Measurements from ENCODE around the gene CTSG. TPM values are rescaled to one million over a fixed set of nuclear protein-coding genes. Genes with fewer than 3 reads are reported as not detected.

The CTSG gene
- polyA plus RNA-seq, 2 of the 4 experiments (the other 2 are of a cell fraction): not detected

DNA sequence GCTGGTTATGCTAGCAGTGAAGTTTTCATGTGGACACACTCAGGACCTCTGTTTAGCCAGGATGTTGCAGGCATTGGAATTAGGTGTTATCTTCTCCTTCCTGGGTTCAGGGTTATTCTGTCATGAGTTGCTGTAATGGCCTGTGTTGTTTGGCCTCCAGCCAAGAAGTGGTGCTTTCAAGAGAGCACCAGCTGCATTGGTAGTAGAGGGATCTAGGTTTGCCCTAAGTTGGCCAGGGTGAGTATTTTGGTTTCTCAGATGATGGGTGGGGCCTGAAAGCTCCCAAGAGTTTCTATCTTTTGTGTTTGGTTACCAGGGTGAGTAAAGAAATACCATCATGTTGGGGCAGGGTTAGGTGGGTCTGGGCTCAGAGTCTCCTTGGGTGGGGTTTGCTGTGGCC is 36.1 kb upstream of the CTSG start:
- no peak for ATAC-seq
- CTCF ChIA-PET: no interaction called here
- Histone ChIP-seq H3K27ac (no peak overlapping the region), H3K4me3 (no peak overlapping the region), H3K4me2 (no peak overlapping the region), H3K4me1 (no peaks in the 10 kb centered on the region), H3K9me3 (no peaks in the 10 kb centered on the region)
- TF ChIP-seq FOXS1 (CRISPR knock-in tag; IDR thresholded peaks at IDR 0.05) (no peak), CHD4 (IDR thresholded peaks at IDR 0.05; ENCODE audit: borderline replicate concordance) (no peak), HOXB5 (CRISPR knock-in tag; IDR thresholded peaks at IDR 0.05) (no peak), FOSL2 (IDR thresholded peaks at IDR 0.05) (no peak), FOSL2 (CRISPR knock-in tag; IDR thresholded peaks at IDR 0.05) (no peak), RAD21 (conservative IDR thresholded peaks at IDR 0.05 in 1 of 2, IDR thresholded peaks at IDR 0.05 in 1 of 2) (no peak), RARB (CRISPR knock-in tag; IDR thresholded peaks at IDR 0.05) (no peak), ZFP36 (IDR thresholded peaks at IDR 0.05; ENCODE audit: borderline replicate concordance, partially characterized antibody) (no peak), HEYL (CRISPR knock-in tag; IDR thresholded peaks at IDR 0.05) (no peak), JUNB (IDR thresholded peaks at IDR 0.05) (no peak), MAZ (IDR thresholded peaks at IDR 0.05; ENCODE audit: borderline replicate concordance, low read depth, low read length) (no peak), GATA3 (IDR thresholded peaks at IDR 0.05; ENCODE audit: borderline replicate concordance) (no peak), ESRRA (IDR thresholded peaks at IDR 0.05; ENCODE audit: borderline replicate concordance, low read length) (no peak), ZSCAN20 (CRISPR knock-in tag; IDR thresholded peaks at IDR 0.05) (no peak), PHF8 (IDR thresholded peaks at IDR 0.05; ENCODE audit: borderline replicate concordance, low read depth) (no peak), JUN (IDR thresholded peaks at IDR 0.05) (no peak), CEBPB (IDR thresholded peaks at IDR 0.05) (no peak), HOXA7 (CRISPR knock-in tag; IDR thresholded peaks at IDR 0.05) (no peak)
- TF ChIP-seq, protein P1, sequence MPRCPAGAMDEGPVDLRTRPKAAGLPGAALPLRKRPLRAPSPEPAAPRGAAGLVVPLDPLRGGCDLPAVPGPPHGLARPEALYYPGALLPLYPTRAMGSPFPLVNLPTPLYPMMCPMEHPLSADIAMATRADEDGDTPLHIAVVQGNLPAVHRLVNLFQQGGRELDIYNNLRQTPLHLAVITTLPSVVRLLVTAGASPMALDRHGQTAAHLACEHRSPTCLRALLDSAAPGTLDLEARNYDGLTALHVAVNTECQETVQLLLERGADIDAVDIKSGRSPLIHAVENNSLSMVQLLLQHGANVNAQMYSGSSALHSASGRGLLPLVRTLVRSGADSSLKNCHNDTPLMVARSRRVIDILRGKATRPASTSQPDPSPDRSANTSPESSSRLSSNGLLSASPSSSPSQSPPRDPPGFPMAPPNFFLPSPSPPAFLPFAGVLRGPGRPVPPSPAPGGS (IDR thresholded peaks at IDR 0.05): no peak
- TF ChIP-seq, protein P2, sequence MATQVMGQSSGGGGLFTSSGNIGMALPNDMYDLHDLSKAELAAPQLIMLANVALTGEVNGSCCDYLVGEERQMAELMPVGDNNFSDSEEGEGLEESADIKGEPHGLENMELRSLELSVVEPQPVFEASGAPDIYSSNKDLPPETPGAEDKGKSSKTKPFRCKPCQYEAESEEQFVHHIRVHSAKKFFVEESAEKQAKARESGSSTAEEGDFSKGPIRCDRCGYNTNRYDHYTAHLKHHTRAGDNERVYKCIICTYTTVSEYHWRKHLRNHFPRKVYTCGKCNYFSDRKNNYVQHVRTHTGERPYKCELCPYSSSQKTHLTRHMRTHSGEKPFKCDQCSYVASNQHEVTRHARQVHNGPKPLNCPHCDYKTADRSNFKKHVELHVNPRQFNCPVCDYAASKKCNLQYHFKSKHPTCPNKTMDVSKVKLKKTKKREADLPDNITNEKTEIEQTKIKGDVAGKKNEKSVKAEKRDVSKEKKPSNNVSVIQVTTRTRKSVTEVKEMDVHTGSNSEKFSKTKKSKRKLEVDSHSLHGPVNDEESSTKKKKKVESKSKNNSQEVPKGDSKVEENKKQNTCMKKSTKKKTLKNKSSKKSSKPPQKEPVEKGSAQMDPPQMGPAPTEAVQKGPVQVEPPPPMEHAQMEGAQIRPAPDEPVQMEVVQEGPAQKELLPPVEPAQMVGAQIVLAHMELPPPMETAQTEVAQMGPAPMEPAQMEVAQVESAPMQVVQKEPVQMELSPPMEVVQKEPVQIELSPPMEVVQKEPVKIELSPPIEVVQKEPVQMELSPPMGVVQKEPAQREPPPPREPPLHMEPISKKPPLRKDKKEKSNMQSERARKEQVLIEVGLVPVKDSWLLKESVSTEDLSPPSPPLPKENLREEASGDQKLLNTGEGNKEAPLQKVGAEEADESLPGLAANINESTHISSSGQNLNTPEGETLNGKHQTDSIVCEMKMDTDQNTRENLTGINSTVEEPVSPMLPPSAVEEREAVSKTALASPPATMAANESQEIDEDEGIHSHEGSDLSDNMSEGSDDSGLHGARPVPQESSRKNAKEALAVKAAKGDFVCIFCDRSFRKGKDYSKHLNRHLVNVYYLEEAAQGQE (IDR thresholded peaks at IDR 0.05): no peak
- DNase-seq (ENCODE audit: low read depth in 1 of 2, low spot score in 1 of 2): no peak
- no peak for FAIRE-seq
- POLR2A ChIA-PET: no interaction called here

DNA sequence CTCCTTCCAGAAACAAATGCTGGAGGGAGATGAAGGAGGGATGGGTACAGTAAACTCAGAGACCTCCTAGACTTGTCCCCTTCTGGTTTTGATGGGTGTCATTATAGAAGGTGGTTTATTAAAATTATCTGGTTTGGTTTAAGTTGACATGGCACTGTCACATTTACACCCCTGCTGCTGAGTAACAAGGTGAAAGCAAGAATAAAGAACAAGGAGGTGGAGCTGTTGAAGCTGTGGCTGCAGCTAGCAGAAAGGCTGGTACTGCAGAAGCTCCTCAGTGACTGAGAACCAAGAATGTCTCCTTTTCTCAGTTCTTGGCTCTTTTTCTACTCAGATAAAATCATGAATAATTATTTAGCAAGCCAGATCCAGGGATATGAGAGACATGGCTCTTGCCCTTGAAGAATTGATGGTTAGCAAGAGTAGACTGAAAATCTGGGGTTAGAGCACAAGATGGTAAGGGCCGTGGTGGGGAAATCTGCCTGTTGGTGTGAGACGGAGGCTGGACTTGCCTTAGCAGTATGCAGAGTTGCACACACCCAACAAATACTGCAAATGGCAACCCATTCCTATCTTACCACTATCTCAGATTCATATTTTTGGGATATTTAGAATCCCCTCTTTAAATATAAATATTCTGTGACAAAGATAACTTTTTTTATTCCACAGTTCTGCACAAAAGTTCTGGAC is 33.8 kb upstream of the CTSG start, which contains the start of gene GZMH:
GZMH (minus strand) TSS at position 31 of the 690 bp plus-strand sequence. CDS start 72 bp downstream, outside the sequence.
- ATAC-seq (no peak), DNase-seq (ENCODE audit: low read depth in 1 of 2, low spot score in 1 of 2) (no peak), FAIRE-seq (no peak)
- Histone ChIP-seq H3K4me2 (no peak within 1 kb of the TSS), H3K27ac (no peak within 1 kb of the TSS), H3K4me3 (no peak within 1 kb of the TSS), H3K4me1 (no peaks in the 10 kb centered on the region), H3K9me3 (no peaks in the 10 kb centered on the region)
- ChIA-PET CTCF (no interaction called here), POLR2A (no interaction called here)
- no peak for TF ChIP-seq CHD2 (IDR thresholded peaks at IDR 0.05; ENCODE audit: low read length, partially characterized antibody)
- TF ChIP-seq, protein P3, sequence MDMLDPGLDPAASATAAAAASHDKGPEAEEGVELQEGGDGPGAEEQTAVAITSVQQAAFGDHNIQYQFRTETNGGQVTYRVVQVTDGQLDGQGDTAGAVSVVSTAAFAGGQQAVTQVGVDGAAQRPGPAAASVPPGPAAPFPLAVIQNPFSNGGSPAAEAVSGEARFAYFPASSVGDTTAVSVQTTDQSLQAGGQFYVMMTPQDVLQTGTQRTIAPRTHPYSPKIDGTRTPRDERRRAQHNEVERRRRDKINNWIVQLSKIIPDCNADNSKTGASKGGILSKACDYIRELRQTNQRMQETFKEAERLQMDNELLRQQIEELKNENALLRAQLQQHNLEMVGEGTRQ (IDR thresholded peaks at IDR 0.05): no peak
- TF ChIP-seq CBX8 (IDR thresholded peaks at IDR 0.05): no peak
- TF ChIP-seq FOSL2 (IDR thresholded peaks at IDR 0.05): no peak
- TF ChIP-seq FOSL2 (CRISPR knock-in tag; IDR thresholded peaks at IDR 0.05): no peak
- TF ChIP-seq CBX2 (IDR thresholded peaks at IDR 0.05; ENCODE audit: borderline replicate concordance, low read depth): no peak
- TF ChIP-seq, protein P4, sequence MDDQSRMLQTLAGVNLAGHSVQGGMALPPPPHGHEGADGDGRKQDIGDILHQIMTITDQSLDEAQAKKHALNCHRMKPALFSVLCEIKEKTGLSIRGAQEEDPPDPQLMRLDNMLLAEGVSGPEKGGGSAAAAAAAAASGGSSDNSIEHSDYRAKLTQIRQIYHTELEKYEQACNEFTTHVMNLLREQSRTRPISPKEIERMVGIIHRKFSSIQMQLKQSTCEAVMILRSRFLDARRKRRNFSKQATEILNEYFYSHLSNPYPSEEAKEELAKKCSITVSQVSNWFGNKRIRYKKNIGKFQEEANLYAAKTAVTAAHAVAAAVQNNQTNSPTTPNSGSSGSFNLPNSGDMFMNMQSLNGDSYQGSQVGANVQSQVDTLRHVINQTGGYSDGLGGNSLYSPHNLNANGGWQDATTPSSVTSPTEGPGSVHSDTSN (IDR thresholded peaks at IDR 0.05): no peak
- WGBS (ENCODE audit: missing lambda C conversion rate): 2% methylated on average over 2 of the region's 2 CpGs

Data from A549 (cell line).